Measurements from ENCODE around the gene TOMM6.

- no peak for TF ChIP-seq EZH2 (IDR thresholded peaks at IDR 0.05; ENCODE audit: borderline replicate concordance, insufficient read depth, low read length, poor library complexity, severe bottlenecking)
- no peak for TF ChIP-seq CTCF (IDR thresholded peaks at IDR 0.05; ENCODE audit: poor library complexity, severe bottlenecking)
- no peak for TF ChIP-seq POLR2AphosphoS5 (IDR thresholded peaks at IDR 0.05)
- TF ChIP-seq SMC3 (conservative IDR thresholded peaks at IDR 0.05; ENCODE audit: poor library complexity) = no peak
- no peak for TF ChIP-seq RAD21 (conservative IDR thresholded peaks at IDR 0.05)
- TF ChIP-seq TAF1 (IDR thresholded peaks at IDR 0.05; ENCODE audit: low read depth) = no peak
- TF ChIP-seq REST (IDR thresholded peaks at IDR 0.05; ENCODE audit: borderline replicate concordance) = no peak
- TF ChIP-seq EP300 (conservative IDR thresholded peaks at IDR 0.05; ENCODE audit: poor library complexity, severe bottlenecking) = no peak
These were observed 29.4 kb upstream of the TOMM6 start for GRCh38 chr6:41757931-41758640.
